Measurements from ENCODE around the gene UHMK1.
"Not testable (repeated sequence)": the region's sequence is repeated elsewhere in the genome, so short reads cannot be mapped to it uniquely, and the experiment has no call there.

UHMK1 gene

DNA sequence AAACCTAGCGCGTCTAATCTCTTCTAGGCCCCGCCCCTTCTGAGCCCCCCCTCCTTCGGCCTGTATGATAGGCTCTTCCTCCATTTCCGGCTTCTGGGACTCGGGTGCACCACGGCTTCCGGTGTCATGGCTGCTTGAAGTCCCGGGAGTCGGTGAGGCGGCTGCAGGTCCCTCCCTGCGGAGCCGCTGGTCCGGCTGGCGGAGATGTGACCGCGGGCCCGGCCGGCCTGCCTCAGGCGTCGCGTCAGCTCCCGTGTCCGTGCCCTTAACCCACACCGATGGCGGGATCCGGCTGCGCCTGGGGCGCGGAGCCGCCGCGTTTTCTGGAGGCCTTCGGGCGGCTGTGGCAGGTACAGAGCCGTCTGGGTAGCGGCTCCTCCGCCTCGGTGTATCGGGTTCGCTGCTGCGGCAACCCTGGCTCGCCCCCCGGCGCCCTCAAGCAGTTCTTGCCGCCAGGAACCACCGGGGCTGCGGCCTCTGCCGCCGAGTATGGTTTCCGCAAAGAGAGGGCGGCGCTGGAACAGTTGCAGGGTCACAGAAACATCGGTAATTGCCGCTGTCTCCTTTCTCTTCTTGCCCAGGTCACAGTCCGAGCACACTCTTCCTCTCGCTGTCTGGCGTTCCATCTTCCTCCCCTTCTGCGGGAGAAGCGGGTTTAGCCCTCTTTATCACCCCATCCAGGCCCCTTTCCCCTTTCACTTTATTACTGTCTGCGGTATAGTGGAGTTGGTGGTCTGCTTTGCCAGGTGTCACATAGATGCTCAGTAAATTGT, at the start of gene UHMK1:
UHMK1 (plus strand) TSS at position 96 of the 773 bp plus-strand sequence; CDS start at position 279, 183 bp downstream.
- peak; percentile 97 to 99 for ATAC-seq

DNA sequence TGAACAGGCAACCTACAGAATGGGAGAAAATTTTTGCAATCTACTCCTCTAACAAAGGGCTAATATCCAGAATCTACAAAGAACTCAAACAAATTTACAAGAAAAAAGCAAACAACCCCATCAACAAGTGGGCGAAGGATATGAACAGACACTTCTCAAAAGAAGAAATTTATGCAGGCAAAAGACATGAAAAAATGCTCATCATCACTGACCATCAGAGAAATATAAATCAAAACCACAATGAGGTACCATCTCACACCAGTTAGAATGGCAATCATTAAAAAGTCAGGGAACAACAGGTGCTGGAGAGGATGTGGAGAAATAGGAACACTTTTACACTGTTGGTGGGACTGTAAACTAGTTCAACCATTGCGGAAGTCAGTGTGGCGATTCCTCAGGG, 43.3 kb upstream of the UHMK1 start:
- not testable (repeated sequence) for ATAC-seq

DNA sequence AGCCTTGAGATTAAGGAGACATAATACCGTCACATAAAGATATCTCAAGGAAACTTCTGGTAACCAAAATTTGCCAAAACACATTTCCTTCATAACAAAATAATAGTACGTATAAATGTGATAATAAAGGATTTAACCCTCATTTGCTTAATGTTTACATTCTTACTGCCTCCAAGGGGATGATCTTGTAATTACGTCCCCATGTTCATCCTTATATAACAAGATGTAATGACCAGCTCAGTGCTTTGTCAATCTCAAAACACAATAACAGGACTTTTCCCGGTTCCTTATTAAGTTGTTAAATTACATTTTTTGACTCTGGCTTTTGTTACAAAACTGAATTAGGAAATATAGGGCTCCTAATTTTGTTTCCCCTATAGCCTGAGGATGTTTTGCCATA, 41.3 kb upstream of the UHMK1 start:
- no peak for ATAC-seq

- ATAC-seq, result no peak
These were observed 39.4 kb upstream of the UHMK1 start for GRCh38 chr1:162458236-162458635.

GRCh38 chr1:162462425-162462824, 35.2 kb upstream of the UHMK1 start:
- ATAC-seq, result not testable (repeated sequence)

DNA sequence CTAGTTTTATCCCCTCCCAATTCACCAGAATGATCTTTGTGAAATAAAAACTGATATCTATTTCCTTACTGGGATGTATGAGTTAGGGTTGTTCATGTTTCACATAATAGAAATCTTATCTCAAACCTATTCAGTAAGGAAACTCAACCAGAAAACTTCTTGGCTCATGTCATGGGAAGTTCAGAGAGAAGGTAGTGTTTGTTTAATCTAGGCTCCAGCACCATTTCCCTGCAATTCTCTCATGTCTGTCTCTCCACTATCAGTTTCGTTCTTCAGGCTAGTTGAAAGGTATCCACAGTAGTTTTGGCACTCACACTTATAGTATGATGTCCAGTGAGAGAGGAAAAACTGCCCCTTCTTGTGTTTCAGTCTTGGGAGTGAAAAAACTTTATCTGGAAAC, 34.6 kb upstream of the UHMK1 start:
- ATAC-seq, result no peak

GRCh38 chr1:162466797-162467196, 30.8 kb upstream of the UHMK1 start:
- ATAC-seq, result no peak

DNA sequence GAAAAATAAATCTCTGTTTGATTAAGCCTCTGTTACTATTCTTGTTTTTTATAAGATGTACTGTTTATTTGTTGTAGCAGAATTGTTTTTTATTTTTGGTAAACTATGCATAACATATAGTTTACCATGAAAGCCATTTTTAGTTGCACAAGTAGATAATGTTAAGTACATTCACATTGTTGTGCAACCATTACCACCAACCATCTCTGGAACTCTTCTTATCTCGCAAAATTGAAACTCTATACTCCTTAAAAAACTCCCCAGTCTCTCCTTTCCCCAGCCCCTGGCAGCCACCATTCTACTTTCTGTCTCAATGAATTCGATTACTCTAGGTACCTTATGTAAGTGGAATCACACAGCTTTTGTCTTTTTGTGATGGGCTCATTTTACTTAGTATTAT, 27.4 kb upstream of the UHMK1 start:
- no peak for ATAC-seq

DNA sequence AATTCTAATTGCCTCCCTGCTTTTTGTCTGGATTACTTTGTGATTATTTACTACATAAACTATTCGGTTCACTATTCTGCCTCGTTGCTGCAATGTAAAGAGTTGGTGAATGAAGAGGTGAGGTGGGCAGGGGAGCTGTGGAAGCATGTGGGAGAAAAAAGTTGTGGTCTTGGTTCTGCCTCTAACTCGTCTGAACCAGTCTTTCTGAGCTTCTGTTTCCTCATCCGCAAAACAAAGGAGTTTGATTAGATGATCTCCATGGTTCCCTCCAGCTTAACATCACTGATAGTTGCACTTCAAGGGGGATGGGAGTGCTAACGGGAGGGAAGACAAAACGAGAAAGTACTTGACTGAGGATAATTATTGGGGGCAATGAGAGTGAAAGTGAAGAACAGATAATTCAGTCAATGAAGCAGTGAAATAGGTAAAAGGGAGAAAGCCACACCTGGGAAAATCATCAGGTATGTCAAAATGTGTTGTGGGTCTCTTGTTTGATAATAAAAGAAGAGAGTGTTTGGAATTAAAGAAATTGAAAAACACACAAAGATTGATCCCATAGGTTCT, 26.2 kb upstream of the UHMK1 start:
- no peak for ATAC-seq

GRCh38 chr1:162475089-162475488, 22.5 kb upstream of the UHMK1 start:
- ATAC-seq, result no peak

GRCh38 chr1:162475539-162476185, 22.0 kb upstream of the UHMK1 start:
- no peak for ATAC-seq

DNA sequence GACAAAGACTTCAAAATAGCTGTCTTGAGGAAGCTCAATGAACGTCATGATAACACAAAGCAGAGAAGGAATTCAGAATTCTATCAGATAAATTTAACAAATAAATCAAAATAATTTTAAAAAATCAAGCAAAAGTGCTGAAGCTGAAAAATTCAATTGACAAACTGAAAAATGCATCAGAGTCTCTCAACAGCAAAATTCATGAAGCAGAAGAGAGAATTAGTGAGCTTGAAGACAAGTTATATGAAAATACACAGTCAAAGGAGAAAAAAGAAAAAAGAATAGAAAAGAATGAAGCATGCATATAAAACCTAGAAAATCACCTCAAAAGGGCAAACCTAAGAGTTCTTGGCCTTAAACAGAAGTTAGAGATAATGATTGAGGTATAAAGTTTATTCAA, 21.0 kb upstream of the UHMK1 start:
- ATAC-seq, result no peak

DNA sequence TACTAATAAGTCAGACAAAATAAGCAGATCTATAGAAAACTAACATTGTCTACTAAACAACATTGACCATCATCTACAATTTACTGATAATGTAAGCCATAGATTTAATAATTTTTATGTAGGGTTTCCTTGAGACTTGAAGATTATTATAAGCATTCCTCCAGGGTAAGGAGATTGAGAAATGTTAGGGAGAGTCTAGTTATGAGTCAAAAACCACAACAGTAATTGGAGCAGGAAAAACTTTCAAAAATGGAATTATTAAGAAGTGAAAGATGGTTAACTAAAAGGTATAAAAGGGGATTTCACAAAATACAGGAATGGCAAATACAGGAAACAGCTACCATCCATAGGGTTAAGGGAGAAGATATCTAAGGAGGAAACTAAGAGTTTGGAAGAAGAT, 12.4 kb upstream of the UHMK1 start:
- no peak for ATAC-seq

DNA sequence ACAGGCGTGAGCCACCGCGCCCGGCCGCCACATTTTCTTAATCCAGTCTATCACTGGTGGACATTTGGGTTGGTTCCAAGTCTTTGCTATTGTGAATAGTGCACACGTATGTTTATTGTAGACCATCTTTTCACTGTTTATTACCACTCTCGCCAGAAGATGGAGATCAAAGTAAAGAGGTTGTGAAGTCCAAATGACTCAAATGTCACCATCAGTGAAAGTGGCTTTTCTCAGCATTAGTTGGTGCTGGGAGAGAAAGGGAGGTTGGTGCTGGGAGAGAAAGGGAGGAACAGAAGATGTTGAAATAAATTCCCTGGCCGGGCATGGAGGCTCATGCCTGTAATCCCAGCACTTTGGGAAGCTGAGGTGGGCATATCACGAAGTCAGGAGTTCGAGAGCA, 10.4 kb upstream of the UHMK1 start:
- no peak for ATAC-seq

- ATAC-seq, result no peak
These were observed 9.4 kb upstream of the UHMK1 start for GRCh38 chr1:162488219-162488618.

DNA sequence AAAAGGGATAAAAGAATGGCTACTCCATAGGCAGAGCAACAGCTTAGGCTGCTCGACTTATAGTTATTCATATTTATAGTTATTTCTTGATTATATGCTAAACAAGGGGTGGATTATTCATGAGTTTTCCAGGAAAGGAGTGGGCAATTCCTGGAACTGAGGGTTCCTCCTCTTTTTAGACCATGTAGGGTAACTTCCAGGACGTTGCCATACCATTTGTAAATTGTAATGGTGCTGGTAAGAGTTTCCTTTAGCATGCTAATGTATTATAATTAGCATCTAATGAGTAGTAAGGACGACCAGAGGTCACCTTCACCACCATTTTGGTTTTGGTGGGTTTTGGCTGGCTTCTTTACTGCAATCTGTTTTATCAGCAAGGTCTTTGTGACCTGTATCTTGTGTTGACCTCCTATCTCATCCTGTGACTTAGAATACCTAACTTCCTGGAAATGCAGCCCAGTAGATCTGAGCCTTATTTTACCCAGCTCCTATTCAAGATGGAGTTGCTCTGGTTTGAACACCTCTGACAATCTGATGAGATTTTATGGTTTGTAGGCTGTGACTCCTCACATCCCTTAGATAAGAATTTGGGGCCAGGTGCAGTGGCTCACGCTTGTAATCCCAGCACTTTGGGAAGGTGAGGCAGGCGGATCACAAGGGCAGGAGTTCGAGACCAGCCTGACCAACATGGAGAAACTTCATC, 1.9 kb upstream of the UHMK1 start:
- not testable (repeated sequence) for ATAC-seq

DNA sequence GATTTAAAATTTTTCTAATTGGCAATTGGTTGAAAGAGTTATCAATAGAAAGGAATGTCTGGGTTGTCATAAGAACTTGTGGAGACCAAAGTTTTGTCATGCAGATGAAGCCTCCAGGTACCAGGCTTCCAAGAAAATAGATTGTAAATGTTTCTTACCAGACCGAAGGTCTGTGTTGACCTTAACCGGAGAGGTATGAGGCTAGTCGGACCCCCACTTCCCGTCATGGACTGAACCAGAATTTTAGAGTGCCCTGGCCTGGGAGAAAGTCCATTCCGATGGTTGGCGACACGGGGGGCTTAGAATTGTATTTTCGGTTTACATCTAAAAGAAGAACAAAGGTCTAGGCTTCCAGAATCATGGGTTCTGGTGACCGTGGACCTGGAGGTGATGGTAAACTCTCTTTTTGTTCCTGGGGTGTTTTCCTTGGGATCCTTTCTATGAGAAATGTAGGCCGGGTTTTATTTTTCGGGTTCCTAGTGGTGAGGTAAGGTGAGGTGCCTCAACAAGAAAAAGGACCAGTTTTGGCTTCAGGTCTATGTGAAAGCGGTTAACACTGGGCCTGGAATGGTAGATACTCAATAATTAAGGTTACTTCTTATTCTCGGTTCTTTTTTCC, 405 bp upstream of the UHMK1 start:
- ATAC-seq, result no peak

- ATAC-seq, result no peak
These were observed 835 bp downstream of the UHMK1 start for GRCh38 chr1:162498496-162498810.

- ATAC-seq, result no peak
These were observed 3.2 kb downstream of the UHMK1 start for GRCh38 chr1:162500805-162501204.

- ATAC-seq, result no peak
These were observed 4.5 kb downstream of the UHMK1 start for GRCh38 chr1:162502077-162502476.

DNA sequence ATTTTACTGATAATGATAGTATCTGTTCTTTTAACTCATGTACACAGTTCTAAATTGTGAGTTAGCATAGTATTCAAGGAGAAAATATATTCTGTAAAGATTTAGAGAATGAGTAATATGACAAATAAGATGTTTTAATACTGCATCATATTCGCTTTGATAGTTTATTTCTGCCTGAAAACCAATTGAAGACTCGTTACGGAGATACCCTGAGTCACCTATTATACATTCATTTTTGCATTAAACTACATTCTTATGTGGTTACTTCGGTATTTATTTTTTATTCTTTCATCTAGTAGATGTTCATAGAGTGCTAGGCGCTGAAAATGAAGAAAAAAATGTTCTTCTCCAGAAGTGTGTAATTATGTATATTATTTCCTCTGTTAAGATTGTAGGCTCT, 5.3 kb downstream of the UHMK1 start:
- ATAC-seq, result no peak

DNA sequence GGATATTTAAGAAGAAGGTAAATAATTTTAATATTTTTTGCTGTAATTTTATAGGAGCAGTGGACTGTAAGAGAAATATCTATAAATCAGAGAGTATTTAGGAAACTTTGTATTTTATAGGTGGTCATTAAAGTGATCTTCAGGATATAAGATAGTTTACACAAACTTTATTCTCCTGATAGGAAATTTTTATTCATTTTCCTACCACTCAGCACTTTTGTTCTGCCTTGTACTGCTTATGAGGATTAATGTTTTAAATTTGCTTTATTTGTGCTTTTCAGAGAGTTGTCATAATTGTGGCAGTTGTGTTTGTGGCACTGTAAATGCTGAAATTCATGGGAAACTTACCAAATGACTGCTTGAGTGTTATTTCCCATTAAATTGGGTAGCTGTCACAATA, 29.7 kb downstream of the UHMK1 start:
- no peak for ATAC-seq

- ATAC-seq, result peak in 1 of 2 donors; percentile 41
These were observed 32.8 kb downstream of the UHMK1 start for GRCh38 chr1:162530307-162530987.
